ENCODE data around the gene C9.
"Not testable (repeated sequence)": the region's sequence is repeated elsewhere in the genome, so short reads cannot be mapped to it uniquely, and the experiment has no call there.

C9 gene

DNA sequence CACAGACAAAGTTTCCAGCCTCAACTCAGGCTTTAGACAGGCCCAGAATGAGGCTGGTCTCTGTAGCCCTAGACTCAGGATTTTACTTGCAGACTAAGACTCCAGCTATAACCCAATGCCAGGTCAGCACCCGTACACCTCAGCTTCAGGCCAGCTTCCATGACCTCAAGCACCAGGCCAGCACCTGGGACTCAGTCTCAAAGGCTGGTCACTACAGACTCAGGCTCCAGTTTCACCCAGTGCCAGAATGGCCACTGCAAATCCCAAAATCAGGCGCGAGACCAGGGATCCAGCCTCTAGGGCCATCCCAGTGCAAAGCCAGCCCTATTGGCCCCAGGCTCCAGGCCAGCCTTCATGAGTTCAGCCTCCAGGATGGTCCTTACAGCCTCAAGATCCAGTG is 44.9 kb downstream of the C9 start:
- no peak for DNase-seq

DNA sequence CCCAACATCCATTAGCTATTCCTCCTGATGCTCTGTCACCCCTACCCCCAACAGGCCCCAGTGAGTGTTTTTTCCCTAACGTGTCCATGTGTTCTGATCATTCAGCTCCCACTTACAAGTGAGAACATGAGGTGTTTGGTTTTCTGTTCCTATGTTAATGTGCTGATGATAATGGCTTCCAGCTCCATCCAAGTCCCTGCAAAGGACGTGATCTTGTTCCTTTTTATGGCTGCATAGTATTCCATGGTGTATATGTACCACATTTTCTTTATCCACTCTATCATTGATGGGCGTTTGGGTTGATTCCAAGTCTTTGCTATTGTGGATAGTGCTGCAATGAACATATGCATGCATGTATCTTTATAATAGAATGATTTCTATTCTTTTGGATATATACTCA is 47.8 kb downstream of the C9 start:
- not testable (repeated sequence) for DNase-seq

DNA sequence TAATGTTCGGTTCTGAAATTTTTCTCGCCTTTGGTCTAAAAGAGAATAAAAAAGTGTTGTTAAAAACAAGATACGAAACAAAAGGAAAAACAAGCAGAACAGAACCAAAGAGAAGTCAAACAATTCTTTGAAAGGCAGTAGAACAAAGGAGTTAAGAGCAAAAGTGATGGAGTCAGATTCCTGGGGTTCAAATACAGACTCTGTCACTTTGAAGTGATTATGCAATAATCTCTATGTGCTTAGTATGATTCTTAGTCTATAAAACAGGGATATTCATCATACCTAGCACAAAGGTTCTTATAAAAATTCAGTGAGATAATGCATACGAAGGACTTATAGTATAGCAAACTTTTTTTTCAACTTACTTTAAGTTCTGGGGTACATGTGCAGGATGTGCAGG is 48.3 kb downstream of the C9 start:
- no peak for DNase-seq

GRCh38 chr5:39314591-39314990 is 49.7 kb downstream of the C9 start:
- no peak for DNase-seq

- DNase-seq: no peak
Observed at GRCh38 chr5:39309534-39309933, 54.8 kb downstream of the C9 start.

DNA sequence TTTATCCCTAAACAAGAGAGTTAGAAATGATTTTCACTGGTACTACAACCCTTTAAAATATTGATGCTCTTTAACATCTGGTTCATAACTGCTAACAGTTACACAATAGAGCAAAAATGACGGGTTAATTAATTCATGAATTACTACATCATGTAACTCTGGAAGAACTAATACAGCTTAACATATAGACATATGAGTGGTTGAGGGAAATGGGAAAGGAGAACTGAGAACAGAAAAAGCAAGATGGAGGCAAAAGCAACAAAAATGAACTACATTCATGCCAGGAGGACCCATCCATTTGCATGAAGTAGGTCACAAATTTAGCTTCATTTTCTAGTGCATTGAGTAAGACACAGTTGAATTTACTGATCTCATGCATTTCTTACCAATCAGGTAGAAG is 61.8 kb downstream of the C9 start:
- no peak for DNase-seq

DNA sequence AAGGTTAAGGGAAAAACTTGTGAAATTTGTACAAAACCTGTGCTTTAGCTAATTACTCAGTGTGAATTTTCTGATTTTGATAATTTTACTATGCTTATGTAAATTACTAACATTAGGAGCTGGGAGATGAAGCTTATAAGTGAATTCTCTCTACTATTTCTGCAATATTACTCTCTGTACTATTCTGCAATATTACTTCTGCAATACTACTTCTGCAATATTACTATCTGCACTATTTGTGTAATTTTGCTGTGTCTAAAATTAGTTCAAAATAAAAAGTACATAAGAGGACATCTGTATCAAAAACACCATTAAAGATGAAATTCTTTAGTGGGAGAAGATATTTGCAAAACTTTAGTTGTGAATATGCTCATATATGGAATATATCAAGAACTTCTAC is 62.9 kb downstream of the C9 start:
- DNase-seq: no peak

- no peak for DNase-seq
Observed at GRCh38 chr5:39299962-39300361, 64.3 kb downstream of the C9 start.

- no peak for DNase-seq
Observed at GRCh38 chr5:39294736-39295135, 69.6 kb downstream of the C9 start.

- peak; percentile 6 for DNase-seq
Observed at GRCh38 chr5:39284552-39284951, 79.7 kb downstream of the C9 start.

- peak; percentile 8 for DNase-seq
Observed at GRCh38 chr5:39283231-39283818, 81.0 kb downstream of the C9 start.

- DNase-seq: no peak
Observed at GRCh38 chr5:39282561-39282960, 81.7 kb downstream of the C9 start.

DNA sequence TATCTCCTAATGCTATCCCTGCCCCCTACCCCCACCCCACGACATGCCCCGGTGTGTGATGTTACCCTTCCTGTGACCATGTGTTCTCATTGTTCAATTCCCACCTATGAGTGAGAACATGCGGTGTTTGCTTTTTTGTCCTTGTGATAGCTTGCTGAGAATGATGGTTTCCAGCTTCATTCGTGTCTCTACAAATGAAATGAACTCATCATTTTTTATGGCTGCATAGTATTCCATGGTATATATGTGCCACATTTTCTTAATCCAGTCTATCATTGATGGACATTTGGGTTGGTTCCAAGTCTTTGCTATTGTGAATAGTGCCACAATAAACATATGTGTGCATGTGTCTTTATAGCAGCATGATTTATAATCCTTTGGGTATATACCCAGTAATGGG is 88.4 kb downstream of the C9 start:
- DNase-seq: not testable (repeated sequence)

- no peak for DNase-seq
Observed at GRCh38 chr5:39274398-39275085, 89.8 kb downstream of the C9 start.

GRCh38 chr5:39273314-39273954 is 90.9 kb downstream of the C9 start:
- no peak for DNase-seq

DNA sequence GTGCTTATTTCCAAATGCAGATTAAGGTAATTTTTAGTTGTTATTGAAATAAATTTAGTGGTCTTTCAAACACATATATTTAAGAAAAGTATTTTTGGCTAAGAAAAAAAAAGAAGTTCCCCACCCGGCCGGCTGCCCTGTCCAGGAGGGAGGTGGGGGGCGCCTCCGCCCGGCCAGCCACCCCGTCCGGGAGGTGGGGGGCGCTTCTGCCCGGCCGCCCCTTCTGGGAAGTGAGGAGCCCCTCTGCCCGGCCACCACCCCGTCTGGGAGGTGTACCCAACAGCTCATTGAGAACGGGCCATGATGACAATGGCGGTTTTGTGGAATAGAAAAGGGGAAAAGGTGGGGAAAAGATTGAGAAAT is 91.4 kb downstream of the C9 start:
- DNase-seq: not testable (repeated sequence)

GRCh38 chr5:39270225-39270848 is 94.0 kb downstream of the C9 start:
- no peak for DNase-seq

GRCh38 chr5:39267186-39267585 is 97.1 kb downstream of the C9 start:
- DNase-seq: no peak

- DNase-seq: no peak
Observed at GRCh38 chr5:39266442-39266841, 97.9 kb downstream of the C9 start.

DNA sequence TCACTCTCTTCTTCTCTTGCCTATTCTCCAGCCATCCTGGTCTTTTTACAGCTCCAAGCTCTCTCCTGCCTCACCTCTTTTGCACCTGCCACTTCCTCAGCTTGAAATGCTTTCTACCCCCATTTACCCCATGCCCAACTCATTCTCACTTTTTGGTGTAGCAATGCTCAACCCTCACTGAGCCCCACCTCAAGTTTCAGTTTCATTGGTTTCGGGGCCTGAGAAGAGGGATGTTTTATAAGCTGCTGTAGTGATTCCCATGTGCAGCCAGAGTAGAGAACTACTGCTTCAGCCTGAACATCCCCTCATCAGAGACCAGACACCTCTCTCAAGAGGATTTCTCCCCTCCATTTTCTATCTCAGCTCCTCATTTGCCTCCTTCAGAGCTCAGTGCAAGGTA is 99.8 kb downstream of the C9 start:
- DNase-seq: no peak

GRCh38 chr5:39262981-39263380 is 101.3 kb downstream of the C9 start:
- DNase-seq: no peak

DNA sequence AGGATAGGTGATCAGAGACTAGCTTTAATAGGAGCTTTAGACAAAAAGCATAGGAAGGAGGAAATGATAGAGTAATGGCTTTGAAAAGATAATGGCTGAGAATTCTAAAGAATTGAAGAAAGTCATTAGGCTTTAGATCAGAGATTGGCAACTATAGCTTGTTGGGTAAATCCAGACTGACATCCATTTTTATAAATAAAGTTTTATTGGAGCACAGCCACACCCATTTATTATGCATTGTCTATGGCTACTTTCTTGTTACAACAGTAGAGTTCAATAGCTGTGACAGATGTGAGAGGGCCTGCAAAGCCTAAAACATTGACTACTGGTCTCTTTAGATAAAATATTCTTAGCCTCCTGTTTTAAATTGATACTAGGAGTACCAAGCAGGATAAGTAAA is 104.2 kb downstream of the C9 start:
- DNase-seq: no peak

DNA sequence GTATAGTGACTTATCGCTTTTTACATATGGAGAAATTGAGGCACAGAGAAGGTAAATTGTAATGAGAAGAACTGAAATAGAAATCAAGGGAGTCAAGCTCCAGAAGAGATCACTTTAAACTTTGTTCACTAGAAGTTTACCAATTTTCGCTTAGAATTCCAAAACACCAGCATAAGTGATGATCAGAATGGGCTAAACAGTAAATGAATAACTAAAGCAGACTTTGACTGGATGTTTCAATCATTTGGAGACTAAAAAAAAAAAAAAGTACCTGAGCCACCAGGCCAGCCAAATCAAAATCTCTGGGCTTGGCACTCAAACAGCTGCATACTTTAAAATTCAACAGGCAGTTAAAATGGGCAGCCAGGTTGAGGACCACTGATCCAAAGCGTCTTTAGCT is 106.7 kb downstream of the C9 start:
- DNase-seq: no peak

Data from NCI-H2029 (cell line).